Measurements from ENCODE around the gene IL10RA.

DNA sequence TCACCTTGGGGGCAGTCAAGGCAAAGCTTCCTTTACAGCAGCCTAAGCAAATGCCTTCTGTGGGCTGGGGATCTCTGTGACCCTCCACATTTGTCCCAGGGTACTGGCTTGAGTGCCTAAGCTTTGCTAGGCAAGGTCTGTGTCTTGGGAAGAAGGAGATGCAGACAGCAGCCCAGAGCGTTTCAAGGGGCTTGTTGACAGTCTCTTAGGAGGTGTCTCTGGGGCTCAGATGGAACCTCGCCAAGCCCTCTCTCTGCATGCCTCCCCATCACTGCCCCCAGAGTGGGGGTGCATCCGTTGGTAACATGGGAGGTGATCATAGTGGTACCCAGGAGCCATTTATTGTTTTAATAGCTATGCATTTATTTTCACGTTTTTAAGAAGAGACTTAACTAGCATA is 61.6 kb downstream of the IL10RA start:
- TF ChIP-seq, protein P1, sequence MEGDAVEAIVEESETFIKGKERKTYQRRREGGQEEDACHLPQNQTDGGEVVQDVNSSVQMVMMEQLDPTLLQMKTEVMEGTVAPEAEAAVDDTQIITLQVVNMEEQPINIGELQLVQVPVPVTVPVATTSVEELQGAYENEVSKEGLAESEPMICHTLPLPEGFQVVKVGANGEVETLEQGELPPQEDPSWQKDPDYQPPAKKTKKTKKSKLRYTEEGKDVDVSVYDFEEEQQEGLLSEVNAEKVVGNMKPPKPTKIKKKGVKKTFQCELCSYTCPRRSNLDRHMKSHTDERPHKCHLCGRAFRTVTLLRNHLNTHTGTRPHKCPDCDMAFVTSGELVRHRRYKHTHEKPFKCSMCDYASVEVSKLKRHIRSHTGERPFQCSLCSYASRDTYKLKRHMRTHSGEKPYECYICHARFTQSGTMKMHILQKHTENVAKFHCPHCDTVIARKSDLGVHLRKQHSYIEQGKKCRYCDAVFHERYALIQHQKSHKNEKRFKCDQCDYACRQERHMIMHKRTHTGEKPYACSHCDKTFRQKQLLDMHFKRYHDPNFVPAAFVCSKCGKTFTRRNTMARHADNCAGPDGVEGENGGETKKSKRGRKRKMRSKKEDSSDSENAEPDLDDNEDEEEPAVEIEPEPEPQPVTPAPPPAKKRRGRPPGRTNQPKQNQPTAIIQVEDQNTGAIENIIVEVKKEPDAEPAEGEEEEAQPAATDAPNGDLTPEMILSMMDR (IDR thresholded peaks at IDR 0.05 in 4 of 5, conservative IDR thresholded peaks at IDR 0.05 in 1 of 5): no peak
- no peak for TF ChIP-seq POLR2A (IDR thresholded peaks at IDR 0.05)

Data from gastrocnemius medialis (tissue), 4 donors.